Measurements from ENCODE around the gene XPO1. TPM values are rescaled to one million over a fixed set of nuclear protein-coding genes. Genes with fewer than 3 reads are reported as not detected.
"Not testable (repeated sequence)": the region's sequence is repeated elsewhere in the genome, so short reads cannot be mapped to it uniquely, and the experiment has no call there.

XPO1 gene
- total RNA-seq, 2 donors from 2014 or later, result 70.9 to 75.2 TPM

DNA sequence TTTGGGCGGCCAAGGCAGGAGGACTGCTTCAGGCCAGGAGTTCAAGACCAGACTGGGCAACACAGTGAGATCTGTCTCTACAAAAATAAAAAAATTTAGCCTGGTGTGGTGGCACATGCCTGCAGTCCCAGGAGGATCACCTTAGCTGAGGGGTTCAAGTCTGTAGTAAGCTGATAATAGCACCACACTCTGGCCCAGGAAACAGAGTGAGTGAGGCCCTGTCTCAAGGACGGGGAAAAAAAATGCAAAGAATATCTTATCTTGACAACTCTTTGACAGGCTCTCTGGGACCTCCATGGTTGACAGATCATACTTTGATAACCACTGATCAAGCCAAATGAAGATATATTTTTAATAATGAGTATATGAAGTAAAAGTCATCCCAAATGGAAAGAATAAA, 89.9 kb downstream of the XPO1 start:
- no peak for DNase-seq
- intact Hi-C loops (cut with DNase I), result no loop called here
- no peak for ATAC-seq

DNA sequence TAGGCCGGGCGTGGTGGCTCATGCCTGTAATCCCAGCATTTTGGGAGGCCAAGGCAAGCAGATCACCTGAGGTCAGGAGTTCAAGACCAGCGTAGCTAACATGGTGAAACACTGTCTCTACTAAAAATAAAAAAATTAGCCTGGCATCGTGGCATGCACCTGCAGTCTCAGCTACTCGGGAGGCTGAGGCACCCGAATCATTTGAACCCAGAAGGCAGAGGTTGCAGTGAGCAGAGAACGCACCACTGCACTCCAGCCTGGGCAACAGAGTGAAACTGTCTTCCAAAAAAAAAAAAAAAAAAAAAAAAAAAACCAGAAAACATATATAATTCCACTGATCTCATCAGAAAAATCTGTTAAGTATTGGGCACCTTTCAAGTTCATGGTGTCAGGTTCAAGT, 91.2 kb downstream of the XPO1 start:
- intact Hi-C loops (cut with DNase I); ATAC-seq: not testable (repeated sequence)

DNA sequence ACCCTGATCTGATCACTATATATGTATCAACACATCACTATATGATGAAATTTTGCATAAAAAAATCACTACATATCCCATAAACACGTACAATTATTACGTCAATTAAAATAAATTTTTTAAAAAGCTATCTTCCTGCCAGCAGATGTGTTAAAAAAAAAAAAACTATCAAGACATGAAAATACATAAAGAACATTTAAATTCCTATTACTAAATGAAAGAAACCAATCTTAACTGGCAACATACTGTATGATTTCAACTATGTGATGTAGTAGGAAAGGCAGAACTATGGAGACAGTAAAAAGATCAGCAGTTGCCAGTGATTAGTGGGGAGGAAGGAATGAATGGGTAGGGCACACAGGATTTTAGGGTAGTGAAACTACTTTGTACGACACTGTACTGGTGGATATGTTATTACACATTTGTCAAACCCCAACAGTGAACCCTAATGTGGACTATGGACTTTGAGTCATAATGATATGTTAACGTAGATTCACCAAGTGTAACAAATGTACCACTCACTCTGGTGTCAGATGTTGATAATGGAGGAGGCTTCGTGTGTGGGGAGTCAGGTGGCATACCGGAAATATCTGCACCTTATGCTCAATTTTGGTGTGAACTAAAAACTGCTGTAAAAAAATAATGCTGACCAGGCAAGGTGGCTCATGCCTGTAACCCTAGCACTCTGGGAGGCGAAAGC, 94.7 kb downstream of the XPO1 start:
- no peak for DNase-seq
- intact Hi-C loops (cut with DNase I), result no loop called here
- ATAC-seq, result peak in 1 of 2 donors; percentile 20

More for the DNA sequence above, 91.2 kb downstream of the XPO1 start:
- DNase-seq, result not testable (repeated sequence)

DNA sequence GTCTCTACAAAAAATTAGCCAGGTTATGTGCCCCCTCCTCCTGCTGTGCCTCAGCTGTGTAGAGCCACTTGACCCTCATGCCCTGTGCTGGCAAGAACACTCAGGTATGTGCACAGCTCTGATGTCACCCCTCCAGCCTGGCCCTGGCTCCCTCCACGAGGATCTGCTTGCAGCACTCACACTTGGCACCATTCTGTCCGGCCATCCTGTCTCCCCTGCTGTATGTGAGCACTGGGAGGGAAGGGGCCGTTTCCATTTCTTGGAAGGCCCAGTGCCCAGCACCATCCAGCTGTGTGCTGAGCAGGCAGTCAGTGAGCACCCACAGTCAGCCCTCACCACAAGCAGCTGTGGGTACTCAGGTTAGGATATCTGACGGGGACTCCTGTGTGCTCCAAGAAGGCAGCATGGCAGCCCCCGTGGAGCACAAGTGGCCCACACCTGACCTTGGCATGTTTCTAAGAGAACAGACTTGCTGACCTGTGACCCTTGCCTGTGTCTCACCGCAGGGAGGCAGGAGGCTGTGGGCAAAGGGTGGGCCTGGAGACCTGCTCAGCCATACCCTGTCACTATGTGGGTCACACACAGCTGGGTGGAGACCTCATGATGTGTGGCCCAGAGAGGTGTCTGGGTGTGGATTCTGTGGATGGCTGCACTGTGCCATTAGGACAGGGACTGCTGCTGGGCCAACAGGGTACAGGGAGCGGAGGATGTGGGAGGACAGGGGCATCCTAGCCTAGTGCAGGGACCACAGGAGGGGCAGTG, 98.7 kb downstream of the XPO1 start:
- ATAC-seq (peak; percentile 63 to 88), DNase-seq (peak; percentile 62)
- intact Hi-C loops (cut with DNase I), result no loop called here

DNA sequence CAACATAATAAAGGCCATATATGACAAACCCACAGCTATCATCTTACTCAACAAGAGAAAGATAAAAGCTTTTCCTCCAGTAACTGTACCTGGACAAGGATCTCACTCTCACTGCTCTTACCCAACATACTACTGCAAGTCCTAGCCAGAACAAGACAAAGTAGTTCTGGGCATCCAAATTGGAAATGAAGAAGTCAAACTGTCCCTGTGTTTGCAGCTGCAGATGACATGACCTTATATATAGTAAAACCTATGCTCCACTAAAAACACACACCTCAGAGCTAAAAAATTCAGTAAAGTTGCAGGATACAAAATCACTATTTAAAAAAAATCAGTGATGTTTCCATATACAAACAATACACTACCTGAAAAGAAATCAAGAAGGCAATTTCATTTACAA, 99.5 kb downstream of the XPO1 start:
- no peak for ATAC-seq
- no peak for DNase-seq
- intact Hi-C loops (cut with DNase I), result no loop called here

DNA sequence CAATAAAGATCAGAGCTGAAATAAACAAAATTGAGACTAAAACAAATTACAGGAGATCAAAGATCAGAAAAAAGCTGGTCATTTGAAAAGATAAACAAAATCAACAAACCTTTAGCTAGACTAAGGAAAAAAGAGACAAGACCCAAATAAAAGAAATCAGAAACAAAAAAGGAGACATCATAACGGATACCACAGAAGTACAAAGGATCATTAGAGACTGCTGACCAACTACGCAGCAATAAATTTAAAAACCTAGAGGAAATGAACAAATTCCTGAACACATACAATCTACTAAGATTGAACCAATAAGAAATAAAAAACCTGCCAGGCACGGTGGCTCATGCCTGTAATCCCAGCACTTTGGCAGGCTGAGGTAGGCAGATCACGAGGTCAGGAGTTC, 101.0 kb downstream of the XPO1 start:
- ATAC-seq (no peak), DNase-seq (no peak)
- intact Hi-C loops (cut with DNase I), result no loop called here

DNA sequence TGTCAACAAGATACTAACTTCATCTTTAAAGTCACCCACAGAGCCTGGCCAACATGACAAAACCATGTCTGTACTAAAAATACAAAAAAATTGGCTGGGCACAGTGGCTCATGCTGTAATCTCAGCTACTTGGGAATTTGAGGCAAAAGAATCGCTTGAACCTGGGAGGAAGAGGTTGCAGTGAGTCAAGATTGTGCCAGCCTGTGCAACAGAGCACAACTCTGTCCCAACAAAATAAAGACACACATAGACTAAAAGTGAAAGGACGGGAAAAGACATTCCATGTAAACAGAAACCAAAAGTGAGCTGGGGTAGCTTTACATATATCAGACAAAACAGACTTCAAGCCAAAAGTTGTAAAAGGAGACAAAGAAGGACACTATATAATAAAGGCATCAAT, 102.1 kb downstream of the XPO1 start:
- intact Hi-C loops (cut with DNase I), result no loop called here
- DNase-seq (no peak), ATAC-seq (peak in 1 of 2 donors; percentile 27)

DNA sequence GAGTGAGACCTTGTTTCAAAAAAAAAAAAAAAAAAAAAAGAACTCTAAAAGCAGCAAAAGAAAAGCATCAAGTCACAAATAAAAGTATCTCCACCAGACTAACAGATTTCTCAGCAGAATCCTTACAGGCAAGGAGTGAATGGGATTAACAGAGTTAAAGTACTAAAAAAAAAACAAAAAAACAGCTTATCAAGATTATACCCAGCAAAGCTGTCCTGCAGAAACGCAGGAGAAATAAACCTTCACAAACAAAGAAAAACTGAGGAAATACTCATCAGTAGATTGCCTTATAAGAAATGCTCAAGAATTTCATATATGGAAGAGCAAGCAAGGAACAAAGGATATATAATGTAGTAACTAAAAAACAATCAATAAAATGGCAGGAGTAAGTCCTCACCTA, 102.9 kb downstream of the XPO1 start:
- no peak for DNase-seq
- intact Hi-C loops (cut with DNase I), result no loop called here
- no peak for ATAC-seq

DNA sequence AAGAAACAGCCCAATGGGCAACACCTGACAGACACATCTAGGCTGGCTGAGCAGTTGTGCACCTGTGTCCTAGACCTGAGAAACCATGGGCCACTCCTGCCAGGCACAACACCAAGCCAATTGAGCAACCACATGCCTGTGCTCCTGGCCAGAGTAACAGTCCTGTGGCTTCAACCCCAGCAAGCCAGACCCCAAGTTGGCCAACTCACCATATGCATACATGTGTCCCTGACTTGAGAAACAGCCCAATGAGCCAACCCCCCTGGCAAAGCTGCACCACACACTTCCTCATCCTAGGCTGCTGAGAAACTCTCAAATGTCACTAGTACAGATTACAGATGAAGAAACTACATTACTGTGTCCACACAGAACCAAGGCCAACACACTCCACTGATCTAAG, 103.8 kb downstream of the XPO1 start:
- intact Hi-C loops (cut with DNase I), result no loop called here

DNA sequence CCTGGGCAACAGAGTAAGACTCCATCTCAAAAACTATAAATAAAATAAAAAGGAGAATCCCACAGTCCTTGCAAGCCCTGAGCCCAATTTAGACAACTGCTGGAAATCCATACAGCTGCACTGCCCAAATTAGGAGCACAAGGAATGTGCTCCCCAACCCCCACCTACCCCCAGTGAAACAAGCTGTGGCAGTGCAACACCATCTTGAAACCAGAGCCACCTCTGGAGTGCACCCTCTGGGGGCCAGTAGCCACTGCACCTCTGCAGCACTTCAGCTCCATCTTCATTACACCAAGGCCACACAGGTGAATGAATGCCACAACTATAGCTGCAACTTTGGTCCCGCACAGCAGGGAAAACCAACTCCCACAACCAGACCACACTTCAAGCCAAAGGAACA, 104.5 kb downstream of the XPO1 start:
- intact Hi-C loops (cut with DNase I), result no loop called here
- ATAC-seq, result peak; percentile 13 to 31
- no peak for DNase-seq

More for the DNA sequence above, 103.8 kb downstream of the XPO1 start:
- ATAC-seq (peak in 1 of 2 donors; percentile 35), DNase-seq (no peak)

DNA sequence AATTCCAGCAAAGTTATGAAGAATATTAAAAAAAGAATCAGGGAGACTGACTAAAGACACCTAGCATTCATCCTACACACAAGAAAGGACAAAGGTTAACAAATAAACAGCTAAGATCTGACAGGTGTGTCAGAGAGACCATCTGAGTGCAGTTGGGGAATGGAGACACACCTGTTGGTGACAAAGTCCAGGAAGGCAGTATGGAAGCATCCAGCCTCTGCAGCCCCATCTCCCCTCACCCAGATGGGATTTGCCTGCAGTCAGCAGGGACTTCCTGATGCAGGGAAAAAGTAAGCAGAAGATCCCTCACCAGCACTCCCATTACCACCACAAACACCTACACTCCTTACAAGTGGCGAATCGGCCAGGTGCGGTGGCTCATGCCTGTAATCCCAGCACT, 105.2 kb downstream of the XPO1 start:
- intact Hi-C loops (cut with DNase I), result no loop called here
- ATAC-seq, result no peak
- DNase-seq, result no peak

DNA sequence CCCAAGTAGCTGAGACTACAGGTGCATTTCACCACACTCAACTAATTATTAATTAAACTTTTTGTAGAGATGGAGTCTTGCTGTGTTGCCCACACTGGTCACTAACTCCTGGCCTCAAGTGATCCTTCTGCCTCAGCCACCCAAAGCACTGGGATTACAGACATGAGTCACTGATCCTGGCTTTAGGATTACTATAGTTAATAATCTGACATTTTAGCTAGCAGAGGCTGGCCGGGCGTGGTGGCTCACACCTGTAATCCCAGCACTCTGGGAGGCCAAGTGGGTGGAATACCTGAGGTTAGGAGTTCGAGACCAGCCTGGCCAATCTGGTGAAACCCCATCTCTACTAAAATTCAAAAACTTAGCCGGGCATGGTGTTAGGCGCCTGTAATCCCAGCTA, 106.8 kb downstream of the XPO1 start:
- intact Hi-C loops (cut with DNase I), result no loop called here
- no peak for ATAC-seq
- no peak for DNase-seq

Other genes starting within 250 kb of the XPO1 start
- gene USP34, start 67.3 kb downstream of the XPO1 start, total RNA-seq, result 10 to 100 TPM; 44.1 to 60.4 TPM

Data from left cardiac atrium (tissue), 4 donors.